ENCODE measurements around the gene DDX25. TPM values are rescaled to one million over a fixed set of nuclear protein-coding genes. Genes with fewer than 3 reads are reported as not detected.
"Not testable (repeated sequence)": the region's sequence is repeated elsewhere in the genome, so short reads cannot be mapped to it uniquely, and the experiment has no call there.

The DDX25 gene
- total and polyA plus RNA-seq, 9 donors = 0.22 to 0.77 (median 0.35) TPM

DNA sequence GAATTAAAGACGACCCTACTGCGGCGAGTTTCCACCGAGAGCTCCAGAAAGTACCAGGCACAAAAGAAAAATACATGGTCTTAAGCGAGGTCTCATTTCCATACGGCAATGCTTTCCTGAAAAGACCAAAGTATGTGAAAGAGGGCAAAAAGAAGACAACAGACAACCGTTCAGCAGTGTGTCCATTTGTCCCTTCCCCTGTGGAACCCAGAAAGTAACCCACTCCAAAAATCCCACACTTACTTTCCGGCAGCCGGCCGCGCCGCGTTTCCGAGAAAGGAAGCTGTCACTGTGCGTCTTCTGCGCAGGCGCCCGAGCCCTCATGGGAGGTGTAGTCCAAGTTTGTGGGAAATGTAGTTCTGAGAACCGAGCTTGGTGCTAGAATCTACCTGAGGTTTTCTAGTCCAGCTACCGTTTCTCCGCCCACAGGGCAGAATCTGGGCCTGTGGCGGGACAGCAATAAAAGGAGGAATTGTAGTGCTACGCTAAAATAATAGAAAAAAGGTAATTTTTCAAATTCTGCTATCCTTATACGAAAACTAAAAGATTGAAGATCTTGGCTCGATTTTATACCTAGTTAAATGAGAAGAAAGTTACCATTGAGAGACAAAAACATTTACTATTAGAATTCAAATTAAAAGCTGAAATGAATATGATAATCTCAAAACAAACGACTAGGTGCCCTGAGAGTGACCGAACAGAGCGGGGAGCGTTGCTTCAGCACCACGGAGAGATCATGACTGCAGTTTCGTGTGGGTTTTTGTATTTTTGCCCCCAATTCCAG lies 1.2 kb upstream of the DDX25 start, which contains the start of gene PUS3:
Gene PUS3, minus strand, starts transcription at position 280 of the 784 bp plus-strand sequence. CDS start 6,922 bp downstream, outside the sequence.
- Histone ChIP-seq H3K36me3 (ENCODE audit: control insufficient read depth, insufficient read depth, low read length) (peaks cover 13% of the 10 kb centered on the region), H3K4me3 (ENCODE audit: low read length) (peak within 1 kb of the TSS; percentile 50), H3K9me3 (replicated peaks; ENCODE audit: control insufficient read depth, low read depth, low read length) (no peaks in the 10 kb centered on the region), H3K27ac (ENCODE audit: low read length) (peak within 1 kb of the TSS; percentile 82), H3K27me3 (ENCODE audit: control insufficient read depth, insufficient read depth, low read length) (peaks cover 10% of the 10 kb centered on the region), H3K4me1 (ENCODE audit: control insufficient read depth, insufficient read depth, low read length) (peaks cover 20% of the 10 kb centered on the region)
- peak; percentile 97 for DNase-seq
- WGBS (ENCODE audit: insufficient coverage) = 0% methylated on average over 9 of the region's 31 CpGs

DNA sequence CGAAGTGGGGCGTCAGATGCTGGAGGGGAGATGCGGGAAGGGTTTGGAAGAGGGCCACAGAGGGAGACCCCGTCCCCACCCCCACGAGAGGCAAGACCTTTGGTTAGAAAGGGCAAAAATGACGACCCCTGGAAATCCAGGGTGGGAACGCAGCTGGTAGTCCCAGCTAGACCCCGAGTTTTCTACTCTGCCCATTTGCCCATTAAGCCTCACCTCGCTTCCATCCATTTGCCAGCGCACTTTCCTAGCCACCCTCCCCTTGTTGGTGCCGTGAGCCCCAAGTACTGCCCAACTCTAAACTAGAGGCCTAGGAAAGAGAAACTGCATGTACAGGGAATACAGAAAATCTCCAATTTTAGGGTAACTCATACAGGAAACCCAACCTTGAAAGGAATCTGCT lies 370 bp downstream of the DDX25 start:
- 52% methylated on average over 6 of the region's 11 CpGs for WGBS (ENCODE audit: insufficient coverage)
- H3K9me3 ChIP-seq (replicated peaks; ENCODE audit: control insufficient read depth, low read depth, low read length) = no peaks in the 10 kb centered on the region
- H3K4me3 ChIP-seq (ENCODE audit: low read length) = no peak overlapping the region
- H3K27me3 ChIP-seq (ENCODE audit: control insufficient read depth, insufficient read depth, low read length) = peaks cover 10% of the 10 kb centered on the region
- H3K27ac ChIP-seq (ENCODE audit: low read length) = no peak overlapping the region
- peaks cover 6% of the 10 kb centered on the region for H3K36me3 ChIP-seq (ENCODE audit: control insufficient read depth, insufficient read depth, low read length)
- DNase-seq = no peak
- H3K4me1 ChIP-seq (ENCODE audit: control insufficient read depth, insufficient read depth, low read length) = peaks cover 20% of the 10 kb centered on the region

DNA sequence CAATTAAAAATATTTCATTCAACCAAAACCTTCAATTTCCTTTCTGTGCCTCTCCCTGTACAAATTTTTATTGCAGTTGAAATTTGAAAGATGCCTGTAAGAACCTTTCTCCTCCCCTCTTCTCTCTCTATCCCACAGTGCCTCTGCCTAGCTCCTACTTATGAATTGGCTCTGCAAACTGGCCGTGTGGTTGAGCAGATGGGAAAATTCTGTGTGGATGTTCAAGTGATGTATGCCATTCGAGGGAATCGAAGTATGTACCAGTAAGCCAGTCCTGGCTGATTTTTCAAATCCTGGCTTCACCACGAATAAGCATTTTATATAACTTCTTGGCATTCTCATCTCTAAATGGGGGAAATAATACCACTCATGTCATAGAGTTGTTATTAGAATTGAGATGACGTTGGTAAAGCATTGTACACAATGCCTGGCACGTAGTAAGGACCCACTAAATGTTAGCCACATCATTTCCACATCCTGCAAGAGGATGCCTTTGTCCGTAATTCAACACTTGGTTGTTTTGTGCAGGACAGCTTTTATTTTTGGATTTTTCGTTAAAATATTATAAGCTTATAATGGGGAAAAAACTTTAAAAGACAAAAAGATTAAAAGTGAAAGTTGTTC lies 6.0 kb downstream of the DDX25 start:
- no peak overlapping the region for H3K27ac ChIP-seq (ENCODE audit: low read length)
- DNase-seq = no peak
- H3K36me3 ChIP-seq (ENCODE audit: control insufficient read depth, insufficient read depth, low read length) = no peaks in the 10 kb centered on the region
- no CpG with 5 or more reads among the region's 8 CpGs for WGBS (ENCODE audit: insufficient coverage)
- H3K4me1 ChIP-seq (ENCODE audit: control insufficient read depth, insufficient read depth, low read length) = no peaks in the 10 kb centered on the region
- no peaks in the 10 kb centered on the region for H3K27me3 ChIP-seq (ENCODE audit: control insufficient read depth, insufficient read depth, low read length)
- no peaks in the 10 kb centered on the region for H3K9me3 ChIP-seq (replicated peaks; ENCODE audit: control insufficient read depth, low read depth, low read length)
- H3K4me3 ChIP-seq (ENCODE audit: low read length) = no peak overlapping the region

DNA sequence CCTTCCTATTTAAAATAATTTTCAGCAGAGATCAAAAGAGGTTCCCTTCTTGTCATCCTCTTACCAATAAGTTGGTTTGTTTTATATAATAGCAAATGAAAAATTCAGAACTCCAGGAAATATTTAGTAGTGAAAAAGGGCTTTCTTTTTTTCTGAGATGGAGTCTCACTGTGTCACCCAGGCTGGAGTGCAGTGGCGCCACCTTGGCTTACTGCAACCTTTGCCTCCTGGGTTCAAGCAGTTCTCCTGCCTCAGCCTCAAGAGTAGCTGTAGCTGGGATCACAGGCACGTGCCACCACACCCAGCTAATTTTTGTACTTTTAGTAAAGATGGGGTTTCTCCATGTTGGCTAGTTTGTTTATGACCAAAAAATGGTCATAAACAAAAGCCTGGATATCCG lies 10.3 kb downstream of the DDX25 start:
- H3K27ac ChIP-seq (ENCODE audit: low read length); H3K4me3 ChIP-seq (ENCODE audit: low read length); H3K27me3 ChIP-seq (ENCODE audit: control insufficient read depth, insufficient read depth, low read length); H3K9me3 ChIP-seq (replicated peaks; ENCODE audit: control insufficient read depth, low read depth, low read length); DNase-seq; H3K4me1 ChIP-seq (ENCODE audit: control insufficient read depth, insufficient read depth, low read length); H3K36me3 ChIP-seq (ENCODE audit: control insufficient read depth, insufficient read depth, low read length): not testable (repeated sequence)
- 100% methylated on average over 1 of the region's 3 CpGs for WGBS (ENCODE audit: insufficient coverage)

DNA sequence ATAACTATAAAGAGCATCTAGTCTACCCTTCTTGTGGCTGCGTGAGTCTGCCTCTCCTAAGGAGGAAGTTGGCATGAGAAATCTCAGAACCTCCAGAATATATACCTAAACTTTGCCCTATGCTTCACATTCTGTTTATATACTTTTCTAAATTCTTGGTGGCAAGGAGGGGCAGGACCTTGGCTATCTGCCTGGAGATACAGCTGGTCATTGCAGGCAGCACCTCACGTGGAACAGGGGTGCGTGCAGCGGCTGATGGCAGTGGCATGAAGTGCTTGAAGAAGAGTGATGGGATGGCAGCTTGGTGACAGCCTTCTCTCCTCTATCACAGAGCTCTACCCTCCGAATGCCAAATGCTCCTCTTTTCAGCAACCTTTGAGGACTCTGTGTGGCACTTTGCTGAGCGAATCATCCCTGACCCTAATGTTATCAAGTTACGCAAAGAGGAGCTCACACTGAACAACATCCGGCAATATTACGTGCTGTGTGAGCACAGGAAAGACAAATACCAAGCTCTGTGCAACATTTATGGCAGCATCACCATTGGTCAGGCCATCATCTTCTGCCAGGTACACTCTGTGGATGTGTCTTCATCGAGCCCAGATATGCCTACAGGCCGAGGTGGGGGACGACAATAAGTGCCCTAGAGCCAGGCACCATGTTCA lies 12.5 kb downstream of the DDX25 start:
- Histone ChIP-seq H3K36me3 (ENCODE audit: control insufficient read depth, insufficient read depth, low read length) (no peaks in the 10 kb centered on the region), H3K4me3 (ENCODE audit: low read length) (no peak overlapping the region), H3K4me1 (ENCODE audit: control insufficient read depth, insufficient read depth, low read length) (no peaks in the 10 kb centered on the region), H3K9me3 (replicated peaks; ENCODE audit: control insufficient read depth, low read depth, low read length) (no peaks in the 10 kb centered on the region), H3K27ac (ENCODE audit: low read length) (no peak overlapping the region), H3K27me3 (ENCODE audit: control insufficient read depth, insufficient read depth, low read length) (peaks cover 8% of the 10 kb centered on the region)
- no peak for DNase-seq
- WGBS (ENCODE audit: insufficient coverage) = 59% methylated on average over 5 of the region's 12 CpGs

DNA sequence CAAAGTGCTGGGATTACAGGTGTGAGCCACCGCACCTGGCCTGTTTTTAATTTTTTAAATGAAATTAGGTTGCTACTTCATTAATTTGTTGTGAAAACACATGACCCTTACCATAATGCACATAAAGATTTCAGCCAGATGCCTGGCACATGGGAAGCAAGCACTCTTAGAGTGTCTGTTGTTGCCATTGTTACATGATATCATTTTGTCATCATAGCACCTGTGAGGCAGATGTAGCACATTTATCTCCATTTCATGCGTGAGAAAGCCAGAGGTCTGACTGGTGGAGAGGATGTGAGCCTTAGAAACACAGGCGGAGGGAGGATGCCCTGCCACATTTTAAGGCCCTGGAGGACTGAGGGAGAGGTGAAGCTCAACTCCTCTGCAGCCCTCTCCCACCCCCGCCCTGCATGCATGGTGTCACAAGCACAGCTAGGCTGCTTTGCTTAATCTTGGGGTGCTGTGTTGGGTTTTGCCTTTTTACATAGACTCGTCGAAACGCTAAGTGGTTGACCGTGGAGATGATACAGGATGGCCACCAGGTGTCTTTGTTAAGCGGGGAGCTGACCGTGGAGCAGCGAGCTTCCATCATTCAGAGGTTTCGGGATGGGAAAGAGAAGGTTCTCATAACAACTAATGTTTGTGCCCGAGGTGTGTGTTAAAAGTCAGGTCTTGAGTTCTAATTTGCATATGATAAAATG lies 14.0 kb downstream of the DDX25 start:
- no peak for DNase-seq
- H3K4me1 ChIP-seq (ENCODE audit: control insufficient read depth, insufficient read depth, low read length) = no peaks in the 10 kb centered on the region
- no peak overlapping the region for H3K4me3 ChIP-seq (ENCODE audit: low read length)
- peaks cover 8% of the 10 kb centered on the region for H3K27me3 ChIP-seq (ENCODE audit: control insufficient read depth, insufficient read depth, low read length)
- 73% methylated on average over 9 of the region's 13 CpGs for WGBS (ENCODE audit: insufficient coverage)
- no peaks in the 10 kb centered on the region for H3K9me3 ChIP-seq (replicated peaks; ENCODE audit: control insufficient read depth, low read depth, low read length)
- no peak overlapping the region for H3K27ac ChIP-seq (ENCODE audit: low read length)
- no peaks in the 10 kb centered on the region for H3K36me3 ChIP-seq (ENCODE audit: control insufficient read depth, insufficient read depth, low read length)

DNA sequence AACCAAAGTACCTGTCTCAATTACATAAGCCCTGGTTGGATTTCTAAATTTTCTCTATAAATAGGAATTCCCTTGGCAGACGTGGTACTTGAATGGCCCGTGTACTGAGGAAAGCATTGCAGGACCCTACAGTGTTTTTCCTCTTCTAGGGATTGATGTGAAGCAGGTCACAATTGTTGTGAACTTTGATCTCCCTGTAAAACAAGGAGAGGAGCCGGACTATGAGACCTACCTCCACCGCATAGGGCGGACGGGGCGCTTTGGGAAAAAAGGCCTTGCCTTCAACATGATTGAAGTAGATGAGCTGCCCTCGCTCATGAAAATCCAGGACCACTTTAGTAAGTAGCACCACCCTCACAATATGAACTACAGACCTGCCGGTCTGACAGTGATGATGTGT lies 16.7 kb downstream of the DDX25 start:
- Histone ChIP-seq H3K4me3 (ENCODE audit: low read length) (no peak overlapping the region), H3K27ac (ENCODE audit: low read length) (no peak overlapping the region), H3K9me3 (replicated peaks; ENCODE audit: control insufficient read depth, low read depth, low read length) (no peaks in the 10 kb centered on the region), H3K4me1 (ENCODE audit: control insufficient read depth, insufficient read depth, low read length) (no peaks in the 10 kb centered on the region), H3K36me3 (ENCODE audit: control insufficient read depth, insufficient read depth, low read length) (no peaks in the 10 kb centered on the region), H3K27me3 (ENCODE audit: control insufficient read depth, insufficient read depth, low read length) (peaks cover 6% of the 10 kb centered on the region)
- DNase-seq = no peak
- no CpG with 5 or more reads among the region's 9 CpGs for WGBS (ENCODE audit: insufficient coverage)

DNA sequence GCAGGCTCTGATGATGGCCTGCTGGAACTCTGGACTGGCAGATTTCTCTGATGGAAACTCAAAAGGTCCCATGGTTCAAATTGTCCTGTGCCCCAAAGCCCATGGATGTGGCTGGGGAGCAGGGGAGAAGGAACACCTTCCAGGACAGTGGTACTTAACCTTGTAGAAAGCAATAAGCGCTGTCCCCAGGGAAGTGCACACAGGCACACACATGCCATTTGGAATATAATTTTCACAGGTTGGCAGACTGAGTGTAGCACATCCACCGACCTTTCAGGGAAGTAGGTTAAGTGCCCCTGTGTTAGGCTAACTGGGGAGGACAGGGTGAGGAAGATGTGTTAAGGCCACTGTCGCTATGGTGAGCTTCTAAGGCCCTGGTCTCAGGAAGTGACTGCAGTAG lies 17.8 kb downstream of the DDX25 start:
- DNase-seq = no peak
- Histone ChIP-seq H3K27ac (ENCODE audit: low read length) (no peak overlapping the region), H3K36me3 (ENCODE audit: control insufficient read depth, insufficient read depth, low read length) (no peaks in the 10 kb centered on the region), H3K4me1 (ENCODE audit: control insufficient read depth, insufficient read depth, low read length) (no peaks in the 10 kb centered on the region), H3K4me3 (ENCODE audit: low read length) (no peak overlapping the region), H3K9me3 (replicated peaks; ENCODE audit: control insufficient read depth, low read depth, low read length) (no peaks in the 10 kb centered on the region), H3K27me3 (ENCODE audit: control insufficient read depth, insufficient read depth, low read length) (peaks cover 3% of the 10 kb centered on the region)
- 100% methylated on average over 1 of the region's 3 CpGs for WGBS (ENCODE audit: insufficient coverage)

DNA sequence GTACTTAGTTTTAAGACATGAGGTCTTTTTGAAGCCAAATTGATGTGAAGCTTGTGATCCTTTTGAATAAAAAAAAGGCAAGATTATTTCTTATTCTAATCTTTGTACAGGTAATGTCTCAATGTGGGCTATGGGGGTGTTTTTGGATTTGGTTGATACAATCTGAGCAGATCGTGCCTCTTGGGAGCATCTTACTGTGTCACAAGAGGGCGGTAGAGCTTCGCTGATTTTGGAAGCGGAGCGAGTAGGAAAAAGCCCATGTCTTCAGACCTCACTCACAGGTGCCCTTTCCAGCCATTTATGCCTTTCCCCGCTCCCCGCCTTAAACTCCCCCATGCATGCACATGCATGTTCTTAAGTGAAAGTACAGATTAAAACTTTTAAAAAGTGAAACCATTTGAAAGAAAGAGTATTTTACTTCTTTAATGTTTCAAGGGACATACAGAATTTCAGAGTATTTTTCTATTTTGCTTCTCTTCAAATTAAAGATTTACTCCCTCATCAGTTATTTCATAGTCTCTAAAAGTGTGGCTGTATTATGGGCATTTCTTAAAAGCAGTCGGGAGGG lies 18.8 kb downstream of the DDX25 start:
- H3K27me3 ChIP-seq (ENCODE audit: control insufficient read depth, insufficient read depth, low read length) = peaks cover 3% of the 10 kb centered on the region
- no peak overlapping the region for H3K4me3 ChIP-seq (ENCODE audit: low read length)
- peak; percentile 89 for DNase-seq
- 0% methylated on average over 4 of the region's 8 CpGs for WGBS (ENCODE audit: insufficient coverage)
- no peaks in the 10 kb centered on the region for H3K36me3 ChIP-seq (ENCODE audit: control insufficient read depth, insufficient read depth, low read length)
- H3K9me3 ChIP-seq (replicated peaks; ENCODE audit: control insufficient read depth, low read depth, low read length) = no peaks in the 10 kb centered on the region
- H3K4me1 ChIP-seq (ENCODE audit: control insufficient read depth, insufficient read depth, low read length) = no peaks in the 10 kb centered on the region
- H3K27ac ChIP-seq (ENCODE audit: low read length) = no peak overlapping the region
